ENCODE results near the gene PTPRK. TPM values are rescaled to one million over a fixed set of nuclear protein-coding genes. Genes with fewer than 3 reads are reported as not detected.

Gene PTPRK
- total RNA-seq, 1 donor from 2014 or later = 50.3 TPM

- DNase-seq = no peak
- no peaks in the 10 kb centered on the region for H3K9me3 Mint-ChIP-seq (ENCODE audit: unreplicated experiment)
- no peak overlapping the region for H3K27ac Mint-ChIP-seq (ENCODE audit: unreplicated experiment)
- H3K27me3 Mint-ChIP-seq (ENCODE audit: unreplicated experiment) = no peaks in the 10 kb centered on the region
- peaks cover 10% of the 10 kb centered on the region for H3K4me1 Mint-ChIP-seq (ENCODE audit: low read depth, unreplicated experiment)
- no peak overlapping the region for H3K4me3 Mint-ChIP-seq (ENCODE audit: unreplicated experiment)
- TF ChIP-seq CTCF (IDR thresholded peaks at IDR 0.05; ENCODE audit: partially characterized antibody, unreplicated experiment) = no peak
- H3K36me3 Mint-ChIP-seq (ENCODE audit: unreplicated experiment) = no peaks in the 10 kb centered on the region
Measured at GRCh38 chr6:128461501-128461900, 58.9 kb downstream of the PTPRK start.

- Mint-ChIP-seq H3K27me3 (ENCODE audit: unreplicated experiment) (no peaks in the 10 kb centered on the region), H3K4me3 (ENCODE audit: unreplicated experiment) (no peak overlapping the region), H3K4me1 (ENCODE audit: low read depth, unreplicated experiment) (peaks cover 10% of the 10 kb centered on the region), H3K36me3 (ENCODE audit: unreplicated experiment) (no peaks in the 10 kb centered on the region), H3K9me3 (ENCODE audit: unreplicated experiment) (no peaks in the 10 kb centered on the region), H3K27ac (ENCODE audit: unreplicated experiment) (no peak overlapping the region)
- DNase-seq = no peak
- TF ChIP-seq CTCF (IDR thresholded peaks at IDR 0.05; ENCODE audit: partially characterized antibody, unreplicated experiment) = no peak
Measured at GRCh38 chr6:128456510-128457230, 63.7 kb downstream of the PTPRK start.

GRCh38 chr6:128455959-128456358 lies 64.4 kb downstream of the PTPRK start:
- no peaks in the 10 kb centered on the region for H3K27me3 Mint-ChIP-seq (ENCODE audit: unreplicated experiment)
- no peak overlapping the region for H3K27ac Mint-ChIP-seq (ENCODE audit: unreplicated experiment)
- H3K9me3 Mint-ChIP-seq (ENCODE audit: unreplicated experiment) = no peaks in the 10 kb centered on the region
- H3K36me3 Mint-ChIP-seq (ENCODE audit: unreplicated experiment) = no peaks in the 10 kb centered on the region
- H3K4me3 Mint-ChIP-seq (ENCODE audit: unreplicated experiment) = no peak overlapping the region
- no peak for TF ChIP-seq CTCF (IDR thresholded peaks at IDR 0.05; ENCODE audit: partially characterized antibody, unreplicated experiment)
- H3K4me1 Mint-ChIP-seq (ENCODE audit: low read depth, unreplicated experiment) = peaks cover 10% of the 10 kb centered on the region
- DNase-seq = no peak

- no peaks in the 10 kb centered on the region for H3K27me3 Mint-ChIP-seq (ENCODE audit: unreplicated experiment)
- no peak overlapping the region for H3K27ac Mint-ChIP-seq (ENCODE audit: unreplicated experiment)
- no peaks in the 10 kb centered on the region for H3K36me3 Mint-ChIP-seq (ENCODE audit: unreplicated experiment)
- no peaks in the 10 kb centered on the region for H3K9me3 Mint-ChIP-seq (ENCODE audit: unreplicated experiment)
- H3K4me3 Mint-ChIP-seq (ENCODE audit: unreplicated experiment) = no peak overlapping the region
- DNase-seq = no peak
- TF ChIP-seq CTCF (IDR thresholded peaks at IDR 0.05; ENCODE audit: partially characterized antibody, unreplicated experiment) = no peak
- peaks cover 8% of the 10 kb centered on the region for H3K4me1 Mint-ChIP-seq (ENCODE audit: low read depth, unreplicated experiment)
Measured at GRCh38 chr6:128452713-128453112, 67.7 kb downstream of the PTPRK start.

- peaks cover 3% of the 10 kb centered on the region for H3K27me3 Mint-ChIP-seq (ENCODE audit: unreplicated experiment)
- no peaks in the 10 kb centered on the region for H3K4me1 Mint-ChIP-seq (ENCODE audit: low read depth, unreplicated experiment)
- no peak overlapping the region for H3K4me3 Mint-ChIP-seq (ENCODE audit: unreplicated experiment)
- H3K9me3 Mint-ChIP-seq (ENCODE audit: unreplicated experiment) = no peaks in the 10 kb centered on the region
- no peak for TF ChIP-seq CTCF (IDR thresholded peaks at IDR 0.05; ENCODE audit: partially characterized antibody, unreplicated experiment)
- no peak for DNase-seq
- H3K36me3 Mint-ChIP-seq (ENCODE audit: unreplicated experiment) = no peaks in the 10 kb centered on the region
- no peak overlapping the region for H3K27ac Mint-ChIP-seq (ENCODE audit: unreplicated experiment)
Measured at GRCh38 chr6:128446497-128446896, 73.9 kb downstream of the PTPRK start.

Measured in glutamatergic neuron (in vitro differentiated cells).